Calu3 (cell line): Measurements from ENCODE around the gene NUDT4. TPM values are rescaled to one million over a fixed set of nuclear protein-coding genes. Genes with fewer than 3 reads are reported as not detected.

Experiments
- BruUV-seq: library from RNA; stranded (reverse); fragments of 400-500 nt; replicated peaks from 2 replicates; lab custom pipeline; 2021; lab: Mats Ljungman, UMichigan
- CTCF ChIA-PET: fragments of 300-600 bp; sonication (Branson Sonifier 250); formaldehyde crosslinking; loops from one replicate; lab custom pipeline; 2022; ENCODE audit warnings: antibody characterized with exemption; lab: Charles Lee
- DNase-seq: peaks from one replicate; pipeline ENCODE4 v3.0.0; 2022
- H3K27ac Mint-ChIP-seq: one replicate; pipeline ENCODE4 v1.8.0; 2022; ENCODE audit warnings: mixed read lengths; ENCODE audit not compliant: unreplicated experiment
- H3K27me3 Mint-ChIP-seq: one replicate; pipeline ENCODE4 v1.8.0; 2022; ENCODE audit warnings: mixed read lengths; ENCODE audit not compliant: unreplicated experiment
- H3K36me3 Mint-ChIP-seq: one replicate; pipeline ENCODE4 v1.8.0; 2022; ENCODE audit warnings: mild to moderate bottlenecking, moderate library complexity, mixed read lengths; ENCODE audit not compliant: insufficient read depth, unreplicated experiment
- H3K4me1 Mint-ChIP-seq: one replicate; pipeline ENCODE4 v1.8.0; 2022; ENCODE audit warnings: mild to moderate bottlenecking, low read depth, mixed read lengths; ENCODE audit not compliant: unreplicated experiment
- H3K4me3 Mint-ChIP-seq: one replicate; pipeline ENCODE4 v1.8.0; 2022; ENCODE audit warnings: mild to moderate bottlenecking, low read depth, moderate library complexity, mixed read lengths; ENCODE audit not compliant: unreplicated experiment
- H3K9me3 Mint-ChIP-seq: one replicate; pipeline ENCODE4 v1.8.0; 2022; ENCODE audit warnings: low read depth, mixed read lengths; ENCODE audit not compliant: unreplicated experiment
- intact Hi-C: fragments of 100-400 bp; cut with micrococcal nuclease; formaldehyde crosslinking; loops from one replicate; pipeline ENCODE4 v1.10.0; 2022; ENCODE audit not compliant: unreplicated experiment
- total RNA-seq: library from RNA; stranded (reverse); gene quantifications from 2 replicates; pipeline ENCODE4 v1.2.3, GENCODE V29; 2022
- TF ChIP-seq, protein P1 (sequence below): fragments of 200-600 bp; IDR thresholded peaks from one replicate; pipeline ENCODE4 v1.8.0; 2022; ENCODE audit warnings: antibody characterized with exemption; ENCODE audit not compliant: unreplicated experiment

The NUDT4 gene
- total RNA-seq, 1 experiment from 2014 or later, result 47.3 TPM

DNA sequence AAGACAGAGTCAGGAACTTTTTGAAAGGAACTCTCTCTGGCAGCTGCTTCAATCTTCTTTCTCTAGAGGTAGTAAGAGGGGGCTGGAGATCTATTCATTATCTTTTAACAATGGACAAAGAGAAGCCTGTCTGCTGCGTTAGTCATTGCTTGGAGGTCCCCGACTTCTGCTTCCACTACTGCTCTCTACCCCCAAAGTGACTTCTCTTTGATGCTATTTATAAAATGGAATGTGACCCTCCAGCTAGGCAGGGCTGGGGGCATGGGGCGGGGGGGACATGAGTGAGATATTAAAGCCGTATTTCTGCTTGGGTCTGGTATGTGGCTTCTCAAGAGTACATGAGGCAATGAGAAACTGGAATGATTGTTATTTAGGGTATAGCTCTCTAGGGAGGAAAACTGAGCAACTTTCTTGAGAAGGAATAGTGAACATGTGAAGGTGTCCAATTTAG lies 41.4 kb upstream of the NUDT4 start:
- DNase-seq, result peak; percentile 10
- H3K4me3 Mint-ChIP-seq, result no peak overlapping the region
- intact Hi-C loops, result no loop called here
- TF ChIP-seq, protein P1, sequence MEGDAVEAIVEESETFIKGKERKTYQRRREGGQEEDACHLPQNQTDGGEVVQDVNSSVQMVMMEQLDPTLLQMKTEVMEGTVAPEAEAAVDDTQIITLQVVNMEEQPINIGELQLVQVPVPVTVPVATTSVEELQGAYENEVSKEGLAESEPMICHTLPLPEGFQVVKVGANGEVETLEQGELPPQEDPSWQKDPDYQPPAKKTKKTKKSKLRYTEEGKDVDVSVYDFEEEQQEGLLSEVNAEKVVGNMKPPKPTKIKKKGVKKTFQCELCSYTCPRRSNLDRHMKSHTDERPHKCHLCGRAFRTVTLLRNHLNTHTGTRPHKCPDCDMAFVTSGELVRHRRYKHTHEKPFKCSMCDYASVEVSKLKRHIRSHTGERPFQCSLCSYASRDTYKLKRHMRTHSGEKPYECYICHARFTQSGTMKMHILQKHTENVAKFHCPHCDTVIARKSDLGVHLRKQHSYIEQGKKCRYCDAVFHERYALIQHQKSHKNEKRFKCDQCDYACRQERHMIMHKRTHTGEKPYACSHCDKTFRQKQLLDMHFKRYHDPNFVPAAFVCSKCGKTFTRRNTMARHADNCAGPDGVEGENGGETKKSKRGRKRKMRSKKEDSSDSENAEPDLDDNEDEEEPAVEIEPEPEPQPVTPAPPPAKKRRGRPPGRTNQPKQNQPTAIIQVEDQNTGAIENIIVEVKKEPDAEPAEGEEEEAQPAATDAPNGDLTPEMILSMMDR, result no peak
- H3K27me3 Mint-ChIP-seq, result no peaks in the 10 kb centered on the region
- H3K9me3 Mint-ChIP-seq, result no peaks in the 10 kb centered on the region
- H3K27ac Mint-ChIP-seq, result no peak overlapping the region
- no peaks in the 10 kb centered on the region for H3K36me3 Mint-ChIP-seq
- H3K4me1 Mint-ChIP-seq, result peaks cover 14% of the 10 kb centered on the region
- CTCF ChIA-PET, result interaction anchor here (0.6 to 0.7 kb wide), 2 partner anchors 213 to 1861 kb away, joined by 3 to 4 read pairs; no protein-coding TSS in a partner anchor
- no TSS peak for BruUV-seq

DNA sequence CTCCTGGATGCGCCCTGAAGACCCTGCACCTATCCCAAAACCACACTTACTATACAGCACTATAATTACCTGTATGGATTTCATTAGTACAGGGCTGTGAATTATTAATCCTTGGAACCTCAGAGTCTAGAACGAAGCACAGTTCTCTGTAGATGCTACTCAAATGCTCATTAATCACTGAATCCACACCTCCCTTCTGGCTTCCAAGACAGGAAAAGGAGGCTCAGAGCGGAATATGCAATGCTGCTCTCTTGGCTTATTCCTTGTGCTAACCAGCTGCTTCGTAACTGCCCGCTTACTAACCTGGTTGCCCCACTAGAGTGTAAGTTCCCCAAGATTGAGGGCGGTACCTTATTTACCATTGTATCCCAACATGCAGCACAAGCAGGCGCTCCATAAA lies 39.1 kb upstream of the NUDT4 start:
- Mint-ChIP-seq H3K9me3 (no peaks in the 10 kb centered on the region), H3K36me3 (no peaks in the 10 kb centered on the region), H3K27ac (no peak overlapping the region), H3K4me1 (peaks cover 14% of the 10 kb centered on the region), H3K4me3 (no peak overlapping the region), H3K27me3 (no peaks in the 10 kb centered on the region)
- TF ChIP-seq, protein P1, result no peak
- intact Hi-C loops, result no loop called here
- BruUV-seq, result no TSS peak
- no peak for DNase-seq
- CTCF ChIA-PET, result no interaction called here

DNA sequence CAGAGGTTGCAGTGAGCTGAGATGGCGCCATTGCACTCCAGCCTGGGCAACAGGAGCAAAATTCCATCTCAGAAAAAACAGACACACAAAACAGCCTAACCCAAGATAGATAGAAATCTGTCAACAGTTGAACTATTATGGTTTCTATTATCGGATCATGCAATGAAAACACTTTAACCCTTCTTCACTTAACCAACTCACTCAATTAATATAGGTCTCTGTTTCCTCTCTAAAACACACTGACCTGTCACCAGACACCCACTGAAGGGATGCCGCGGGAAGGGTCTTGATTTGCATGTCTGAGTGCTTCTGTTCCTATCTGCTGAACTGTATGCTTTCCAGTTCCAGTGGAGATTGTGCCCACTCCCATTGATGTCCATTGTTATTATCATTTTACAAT lies 38.0 kb upstream of the NUDT4 start:
- no peaks in the 10 kb centered on the region for H3K9me3 Mint-ChIP-seq
- intact Hi-C loops, result no loop called here
- DNase-seq, result no peak

DNA sequence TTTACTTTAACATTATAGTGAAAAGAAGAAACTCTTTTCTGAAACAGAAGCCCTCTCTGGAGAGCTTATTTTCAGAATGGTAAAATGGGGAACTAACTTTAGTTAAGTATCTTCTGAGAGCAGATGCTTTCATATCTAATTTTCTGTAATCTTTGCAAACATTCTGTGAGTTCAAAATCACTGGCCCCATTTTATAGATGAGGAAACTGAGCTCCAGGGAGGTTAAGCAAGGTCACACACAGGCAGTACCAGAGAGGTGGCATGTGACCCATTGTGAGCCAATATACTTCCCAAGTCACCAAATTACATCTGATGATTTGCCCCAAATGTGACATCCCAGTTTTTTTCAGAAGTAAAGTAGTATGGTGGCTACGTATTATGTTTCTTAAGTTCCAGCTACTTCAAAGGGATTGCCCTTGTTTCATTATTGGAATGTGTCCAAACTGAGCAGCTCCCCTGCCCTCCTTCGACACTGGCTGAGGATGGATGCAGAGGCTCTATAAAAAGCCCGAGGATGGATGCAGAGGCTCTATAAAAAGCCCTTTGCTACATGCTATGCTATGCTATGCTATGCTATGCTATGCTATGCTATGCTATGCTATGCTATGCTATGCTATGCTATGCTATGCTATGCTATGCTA lies 36.2 kb upstream of the NUDT4 start:
- Mint-ChIP-seq H3K9me3 (no peaks in the 10 kb centered on the region), H3K4me3 (no peak overlapping the region), H3K27ac (no peak overlapping the region), H3K36me3 (no peaks in the 10 kb centered on the region), H3K27me3 (no peaks in the 10 kb centered on the region), H3K4me1 (peaks cover 8% of the 10 kb centered on the region)
- TF ChIP-seq, protein P1, result no peak
- no TSS peak for BruUV-seq
- CTCF ChIA-PET, result interaction anchor here (0.6 to 0.8 kb wide), 2 partner anchors 9 to 11 kb away, joined by 3 to 4 read pairs; no protein-coding TSS in a partner anchor
- no peak for DNase-seq
- intact Hi-C loops, result no loop called here

More for the DNA sequence above, 38.0 kb upstream of the NUDT4 start:
- Mint-ChIP-seq H3K27ac (no peak overlapping the region), H3K27me3 (no peaks in the 10 kb centered on the region), H3K4me1 (peaks cover 14% of the 10 kb centered on the region), H3K36me3 (no peaks in the 10 kb centered on the region), H3K4me3 (no peak overlapping the region)
- BruUV-seq, result no TSS peak
- CTCF ChIA-PET, result no interaction called here
- TF ChIP-seq, protein P1, result no peak
